Inferior parietal cortex (tissue), 1 donor: ENCODE measurements around the gene FGF22.
A peak's percentile ranks its signal among the peaks of the same experiment; 100 is the strongest.
"Not testable (repeated sequence)": the region's sequence is repeated elsewhere in the genome, so short reads cannot be mapped to it uniquely, and the experiment has no call there.

ENCODE experiments used
- DNase-seq: peaks from one replicate; pipeline ENCODE4 v3.0.0-alpha.2; 2016; ENCODE audit errors: extremely low spot score

Gene FGF22

GRCh38 chr19:621819-622218, 17.9 kb upstream of the FGF22 start:
- DNase-seq = no peak

GRCh38 chr19:622666-623065, 17.0 kb upstream of the FGF22 start:
- DNase-seq = no peak

GRCh38 chr19:623175-623916, 16.3 kb upstream of the FGF22 start:
- no peak for DNase-seq

GRCh38 chr19:623974-624373, 15.7 kb upstream of the FGF22 start:
- DNase-seq = no peak

- no peak for DNase-seq
These were observed 15.1 kb upstream of the FGF22 start for GRCh38 chr19:624433-625109.

- DNase-seq = no peak
These were observed 14.4 kb upstream of the FGF22 start for GRCh38 chr19:625257-625656.

- DNase-seq = not testable (repeated sequence)
These were observed 13.1 kb upstream of the FGF22 start for GRCh38 chr19:626566-626965.

- DNase-seq = no peak
These were observed 11.5 kb upstream of the FGF22 start for GRCh38 chr19:628168-628567.

- not testable (repeated sequence) for DNase-seq
These were observed 10.2 kb upstream of the FGF22 start for GRCh38 chr19:629515-629914.

- DNase-seq = no peak
These were observed 9.5 kb upstream of the FGF22 start for GRCh38 chr19:629961-630714.

- no peak for DNase-seq
These were observed 7.1 kb upstream of the FGF22 start for GRCh38 chr19:632579-633067.

GRCh38 chr19:633068-633785, 6.5 kb upstream of the FGF22 start, which contains the start of gene POLRMT:
POLRMT (minus strand) TSS chr19:633537; CDS start chr19:633512, 25 bp downstream.
- DNase-seq = peak; percentile 97

- no peak for DNase-seq
These were observed 5.7 kb upstream of the FGF22 start for GRCh38 chr19:633786-634639.

- DNase-seq = no peak
These were observed 4.6 kb upstream of the FGF22 start for GRCh38 chr19:634975-635652.

GRCh38 chr19:638906-639252, 800 bp upstream of the FGF22 start:
- DNase-seq = no peak

- no peak for DNase-seq
These were observed 481 bp downstream of the FGF22 start for GRCh38 chr19:640161-640558.

GRCh38 chr19:640606-641189, 1.0 kb downstream of the FGF22 start:
- no peak for DNase-seq

GRCh38 chr19:641702-642101, 2.0 kb downstream of the FGF22 start:
- no peak for DNase-seq

GRCh38 chr19:642767-643727, 3.4 kb downstream of the FGF22 start:
- DNase-seq = no peak
